Measurements from ENCODE around the gene LYPD6B.

The LYPD6B gene

DNA sequence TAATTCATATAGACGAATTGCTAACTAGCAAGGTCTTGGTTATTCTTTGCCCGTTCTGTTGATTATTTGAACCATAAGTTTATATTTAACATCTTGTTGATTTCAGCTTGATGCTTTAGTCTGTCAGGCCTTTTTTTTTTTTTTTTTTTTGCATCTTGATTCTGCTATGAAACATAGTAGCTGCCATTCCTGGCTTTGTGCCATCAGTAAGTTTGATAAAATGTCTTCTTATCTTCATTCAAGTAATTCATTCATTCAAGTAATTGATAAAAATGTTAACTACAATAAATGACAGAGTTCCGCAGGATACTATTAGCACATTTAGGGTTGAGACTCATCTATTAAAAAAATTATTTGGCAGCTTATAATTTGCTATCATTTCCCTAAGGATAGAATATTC is 134.7 kb downstream of the LYPD6B start:
- no peak for DNase-seq (ENCODE audit: low spot score)
- Histone ChIP-seq H3K4me3 (no peak overlapping the region), H3K27ac (no peak overlapping the region)
- TF ChIP-seq, protein P1, sequence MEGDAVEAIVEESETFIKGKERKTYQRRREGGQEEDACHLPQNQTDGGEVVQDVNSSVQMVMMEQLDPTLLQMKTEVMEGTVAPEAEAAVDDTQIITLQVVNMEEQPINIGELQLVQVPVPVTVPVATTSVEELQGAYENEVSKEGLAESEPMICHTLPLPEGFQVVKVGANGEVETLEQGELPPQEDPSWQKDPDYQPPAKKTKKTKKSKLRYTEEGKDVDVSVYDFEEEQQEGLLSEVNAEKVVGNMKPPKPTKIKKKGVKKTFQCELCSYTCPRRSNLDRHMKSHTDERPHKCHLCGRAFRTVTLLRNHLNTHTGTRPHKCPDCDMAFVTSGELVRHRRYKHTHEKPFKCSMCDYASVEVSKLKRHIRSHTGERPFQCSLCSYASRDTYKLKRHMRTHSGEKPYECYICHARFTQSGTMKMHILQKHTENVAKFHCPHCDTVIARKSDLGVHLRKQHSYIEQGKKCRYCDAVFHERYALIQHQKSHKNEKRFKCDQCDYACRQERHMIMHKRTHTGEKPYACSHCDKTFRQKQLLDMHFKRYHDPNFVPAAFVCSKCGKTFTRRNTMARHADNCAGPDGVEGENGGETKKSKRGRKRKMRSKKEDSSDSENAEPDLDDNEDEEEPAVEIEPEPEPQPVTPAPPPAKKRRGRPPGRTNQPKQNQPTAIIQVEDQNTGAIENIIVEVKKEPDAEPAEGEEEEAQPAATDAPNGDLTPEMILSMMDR (IDR thresholded peaks at IDR 0.05), result no peak

DNA sequence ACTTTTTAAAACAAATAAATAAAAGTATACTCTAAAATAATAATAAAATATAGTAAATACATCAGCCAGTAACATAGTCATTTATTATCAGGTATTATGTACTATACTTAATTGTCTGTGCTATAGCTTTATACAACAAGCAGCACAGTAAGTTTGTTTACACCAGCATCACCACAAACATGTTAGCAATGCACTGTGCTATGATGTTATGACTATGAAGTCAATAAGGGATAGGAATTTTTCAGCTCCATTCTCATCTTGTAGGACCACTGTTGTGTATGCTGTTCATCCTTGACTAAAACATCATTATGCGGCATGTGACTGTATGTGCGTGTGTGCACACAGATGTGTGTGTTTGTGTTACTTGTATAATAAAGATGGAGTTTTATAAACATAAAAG is 137.5 kb downstream of the LYPD6B start:
- H3K4me3 ChIP-seq, result no peak overlapping the region
- TF ChIP-seq, protein P1 (IDR thresholded peaks at IDR 0.05), result no peak
- H3K27ac ChIP-seq, result no peak overlapping the region
- no peak for DNase-seq (ENCODE audit: low spot score)

DNA sequence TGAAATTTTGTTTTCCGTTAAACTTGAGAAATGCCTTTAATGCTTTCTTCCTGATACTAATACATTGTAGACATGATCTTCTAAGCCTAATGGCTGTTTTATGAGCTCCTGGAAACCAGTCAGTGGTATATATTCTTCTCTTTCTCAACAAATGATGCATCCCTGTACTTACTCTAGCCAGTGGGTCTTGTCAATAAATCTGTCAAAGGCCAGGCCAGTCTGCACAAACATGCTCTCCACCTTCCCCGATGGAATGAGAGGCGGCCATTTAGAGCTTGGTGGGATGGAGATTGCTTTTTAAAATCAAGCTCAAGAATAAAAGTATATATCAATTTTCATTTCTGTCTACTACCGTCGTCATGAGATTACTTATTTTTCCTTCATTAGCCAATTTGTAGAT is 140.1 kb downstream of the LYPD6B start:
- H3K4me3 ChIP-seq, result no peak overlapping the region
- no peak for DNase-seq (ENCODE audit: low spot score)
- TF ChIP-seq, protein P1 (IDR thresholded peaks at IDR 0.05), result no peak
- no peak overlapping the region for H3K27ac ChIP-seq

DNA sequence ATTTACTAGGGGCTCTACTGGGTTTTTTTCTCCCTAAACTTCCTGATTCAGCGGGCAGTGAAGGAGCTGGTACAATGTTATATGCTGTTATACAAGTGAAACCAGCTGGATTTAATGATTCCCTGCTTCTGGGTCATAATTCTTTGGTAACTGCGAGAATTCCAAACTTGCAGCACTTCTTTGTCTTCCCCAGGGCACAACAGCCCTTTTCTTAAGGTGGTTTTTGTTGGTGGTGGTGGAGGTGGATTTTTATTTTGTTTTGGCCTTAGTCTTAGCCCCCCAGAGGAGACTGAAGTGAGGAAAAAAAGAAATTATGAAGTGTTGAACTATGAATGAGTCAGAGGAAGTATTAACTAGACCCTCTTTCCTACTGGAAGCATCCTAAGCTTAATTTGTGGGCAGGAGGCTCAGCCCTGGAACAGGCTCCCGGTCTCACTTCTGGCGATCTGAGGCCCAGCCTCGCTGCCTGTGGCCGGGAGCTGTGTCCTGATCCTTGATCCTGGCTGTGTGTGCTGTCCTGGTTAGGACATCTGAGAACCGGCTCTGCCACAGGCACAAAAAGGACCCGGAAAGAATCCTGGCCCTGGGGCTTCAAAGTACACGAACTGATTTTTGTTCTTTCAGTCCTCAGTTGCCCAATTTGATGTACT is 141.9 kb downstream of the LYPD6B start:
- no peak for DNase-seq (ENCODE audit: low spot score)
- TF ChIP-seq, protein P1 (IDR thresholded peaks at IDR 0.05), result no peak
- H3K4me3 ChIP-seq, result no peak overlapping the region

DNA sequence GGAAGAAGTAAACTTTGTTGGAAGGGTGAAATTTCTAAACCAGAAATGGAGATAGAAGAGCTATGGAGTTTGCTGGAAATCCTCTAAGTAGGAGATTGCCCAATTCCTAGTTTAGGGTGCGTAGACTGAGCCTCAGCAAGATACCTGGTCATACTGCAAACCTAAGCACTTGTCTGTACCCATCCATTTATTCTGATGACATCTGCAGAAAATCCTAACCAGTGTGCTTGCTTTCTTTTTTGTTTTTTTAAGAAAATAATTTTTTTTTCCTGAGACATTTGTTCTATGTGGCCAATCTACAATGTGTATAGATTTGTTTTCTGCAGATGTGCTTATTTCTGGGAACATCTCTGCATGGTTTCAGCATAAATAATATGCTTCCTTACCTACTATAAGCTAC is 144.7 kb downstream of the LYPD6B start:
- DNase-seq (ENCODE audit: low spot score), result no peak
- no peak overlapping the region for H3K27ac ChIP-seq

More for the DNA sequence above, 141.9 kb downstream of the LYPD6B start:
- no peak overlapping the region for H3K27ac ChIP-seq

DNA sequence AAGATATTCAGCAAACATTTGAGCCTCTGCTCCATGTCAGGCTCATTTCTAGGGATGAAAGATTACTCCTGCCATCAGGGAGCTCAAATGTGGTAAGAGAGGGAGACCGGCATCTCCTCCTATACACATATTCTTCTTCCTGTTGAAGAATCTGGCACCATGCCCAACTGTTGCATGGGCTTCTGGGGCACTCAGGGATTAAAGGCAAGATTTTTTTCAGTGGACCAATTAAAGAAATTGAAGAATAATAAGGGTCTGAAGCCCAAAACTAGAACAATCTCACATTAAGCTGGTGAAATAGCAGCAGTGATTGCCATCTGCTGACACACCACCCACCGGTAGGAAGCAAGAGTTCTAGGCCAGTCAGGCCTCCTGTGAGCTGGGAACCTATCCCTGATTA is 146.5 kb downstream of the LYPD6B start:
- TF ChIP-seq, protein P1 (IDR thresholded peaks at IDR 0.05), result no peak
- Histone ChIP-seq H3K27ac (no peak overlapping the region), H3K4me3 (no peak overlapping the region)
- DNase-seq (ENCODE audit: low spot score), result no peak

More for the DNA sequence above, 144.7 kb downstream of the LYPD6B start:
- no peak overlapping the region for H3K4me3 ChIP-seq
- TF ChIP-seq, protein P1 (IDR thresholded peaks at IDR 0.05), result no peak

DNA sequence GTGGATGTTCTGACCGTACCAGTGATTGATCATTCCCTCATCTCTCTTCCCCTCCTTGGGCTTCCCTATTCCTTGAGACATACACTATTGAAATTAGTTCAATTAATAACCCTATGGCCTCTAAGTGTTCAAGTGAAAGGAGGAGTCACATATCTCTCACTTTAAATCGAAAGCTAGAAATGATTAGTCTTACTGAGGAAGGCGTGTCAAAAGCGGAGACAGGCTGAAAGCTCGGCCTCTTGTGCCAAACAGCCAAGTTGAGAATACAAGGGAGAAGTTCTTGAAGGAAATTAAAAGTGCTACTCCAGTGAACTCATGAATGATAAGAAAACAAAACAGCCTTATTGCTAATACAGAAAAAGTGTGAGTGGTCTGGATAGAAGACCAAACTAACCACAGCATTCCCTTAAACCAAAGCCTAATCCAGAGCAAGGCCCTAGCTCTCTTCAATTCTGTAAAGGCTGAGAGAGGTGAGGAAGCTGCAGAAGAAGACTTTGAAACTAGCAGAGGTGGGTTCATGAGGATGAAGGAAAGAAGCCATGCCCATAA is 147.5 kb downstream of the LYPD6B start:
- Histone ChIP-seq H3K27ac (no peak overlapping the region), H3K4me3 (no peak overlapping the region)
- TF ChIP-seq, protein P1 (IDR thresholded peaks at IDR 0.05), result no peak
- no peak for DNase-seq (ENCODE audit: low spot score)
